NCI-H1048 (cell line): ENCODE data around the gene LTO1.

Experiments
- DNase-seq: peaks from one replicate; lab custom pipeline; 2025; lab: John Stamatoyannopoulos, UW

Gene LTO1, protein sequence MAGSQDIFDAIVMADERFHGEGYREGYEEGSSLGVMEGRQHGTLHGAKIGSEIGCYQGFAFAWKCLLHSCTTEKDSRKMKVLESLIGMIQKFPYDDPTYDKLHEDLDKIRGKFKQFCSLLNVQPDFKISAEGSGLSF

DNA sequence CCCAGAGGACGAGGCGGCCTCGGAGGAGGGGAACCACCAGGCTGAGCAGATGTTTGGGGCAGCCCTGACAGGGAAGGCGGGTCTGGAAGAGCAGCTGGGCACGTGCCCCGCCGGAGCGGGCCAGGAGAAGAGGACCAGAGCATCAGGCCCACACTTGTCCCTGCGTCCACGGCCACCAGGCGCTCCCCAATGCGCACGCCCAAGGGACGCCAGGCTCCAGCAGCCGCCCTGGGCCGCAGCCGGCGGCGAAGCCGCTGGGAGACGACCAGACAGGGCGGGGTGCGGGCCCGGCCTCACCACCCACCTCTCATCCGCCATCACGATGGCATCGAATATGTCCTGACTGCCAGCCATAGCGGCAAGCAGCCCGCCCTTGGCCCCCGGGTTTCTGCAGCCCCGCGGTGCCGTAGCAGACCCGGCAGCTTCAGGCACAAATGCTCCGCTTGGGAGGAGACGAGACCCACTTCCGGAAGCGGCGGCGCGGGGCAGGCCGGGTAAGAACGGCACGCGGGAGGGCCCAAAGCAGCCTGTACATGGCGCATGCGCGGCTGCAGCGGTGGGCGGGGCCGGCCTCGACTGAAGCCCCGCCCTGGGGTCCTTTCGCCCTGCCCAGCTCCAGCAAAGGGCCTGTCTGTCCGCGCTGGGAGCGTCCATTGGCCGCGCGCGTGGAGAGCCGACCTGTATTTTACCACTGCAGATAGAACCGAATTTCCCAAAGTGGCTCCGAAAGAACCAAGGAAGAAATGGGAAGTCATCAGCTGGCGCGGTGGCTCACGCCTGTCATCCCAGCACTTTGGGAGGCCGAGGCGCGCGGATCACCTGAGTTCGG is at the start of gene LTO1:
Gene LTO1 (minus strand): TSS at position 468 of the 829 bp plus-strand sequence. CDS start 114 bp downstream, at position 354.
- peak; percentile 79 for DNase-seq

DNA sequence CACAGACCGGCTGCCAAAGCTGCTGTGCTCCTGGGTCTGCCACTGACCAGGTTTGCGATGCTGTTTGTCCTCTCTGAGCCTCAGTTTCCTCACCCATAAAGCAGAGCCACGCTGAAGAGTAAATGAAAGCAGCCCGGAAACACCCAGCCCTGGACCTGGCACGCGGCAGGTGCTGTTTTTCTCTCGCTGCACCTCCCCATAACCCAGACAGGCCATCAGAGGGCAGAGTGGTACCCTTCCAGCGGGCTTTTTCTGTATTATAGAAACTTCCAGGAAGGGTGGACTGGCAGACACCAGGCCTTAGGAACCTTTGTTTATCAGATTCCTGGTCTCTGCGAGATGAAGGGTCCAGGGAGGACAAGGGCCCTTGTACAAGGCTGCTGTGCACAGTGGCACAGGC is 46.6 kb upstream of the LTO1 start:
- DNase-seq: no peak

DNA sequence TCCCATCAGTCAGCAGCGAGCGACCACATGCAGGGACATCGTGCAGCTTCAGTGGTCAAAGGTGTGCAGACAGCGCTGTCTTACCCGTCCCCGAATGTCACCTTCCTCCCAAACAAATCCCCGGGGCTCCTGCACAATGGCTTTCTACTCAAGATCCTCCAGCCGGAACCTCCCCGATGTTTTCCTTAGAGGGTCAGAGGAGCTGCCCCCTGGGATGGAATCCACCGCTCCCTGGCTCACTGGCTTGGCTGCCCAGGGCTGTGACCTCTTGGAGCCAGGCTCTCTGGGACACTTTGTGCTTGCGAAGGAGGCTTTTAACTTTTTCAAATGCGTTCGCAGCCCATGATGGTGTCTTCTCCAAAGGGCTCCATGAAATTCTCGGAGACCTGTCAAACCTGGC is 46.0 kb upstream of the LTO1 start:
- DNase-seq: no peak

DNA sequence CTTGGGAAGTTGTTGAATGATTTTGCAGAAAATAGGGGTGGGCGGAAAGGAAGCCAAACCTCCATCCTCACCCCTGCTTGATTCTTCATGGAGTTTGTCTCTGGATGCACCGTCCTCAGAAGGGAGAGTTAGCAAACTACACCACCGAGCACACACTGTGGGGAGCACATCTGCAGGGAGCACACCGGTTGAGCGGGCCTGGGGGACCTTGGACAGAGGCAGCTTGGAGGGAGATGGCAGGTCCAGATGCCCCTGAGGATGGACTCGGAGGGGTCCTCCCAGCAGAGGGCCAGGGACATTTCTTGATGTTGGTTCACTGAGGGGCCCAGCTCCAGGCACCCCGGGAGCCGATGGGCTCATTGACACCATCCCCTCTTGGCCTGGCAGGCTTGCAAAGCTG is 43.8 kb upstream of the LTO1 start:
- DNase-seq: no peak

DNA sequence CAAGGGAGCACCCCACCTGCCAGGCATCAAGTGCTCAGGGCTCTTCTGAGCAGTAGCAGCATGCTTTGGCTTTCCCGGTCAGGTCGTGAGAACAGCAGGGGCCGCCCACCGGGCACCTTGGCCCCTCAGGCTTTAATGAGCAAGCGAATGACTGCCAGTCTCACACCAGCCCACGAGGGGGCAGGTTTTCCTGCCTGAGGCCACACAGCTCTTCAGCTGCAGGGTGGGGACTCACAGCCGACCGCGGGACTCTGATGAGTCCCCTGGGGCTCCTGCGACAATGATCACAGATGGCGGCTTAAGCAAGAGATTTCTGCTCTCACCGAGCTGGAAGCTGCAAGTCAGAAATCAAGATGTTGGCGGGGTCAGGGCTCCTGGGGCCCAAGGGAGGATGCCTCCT is 43.0 kb upstream of the LTO1 start:
- no peak for DNase-seq

DNA sequence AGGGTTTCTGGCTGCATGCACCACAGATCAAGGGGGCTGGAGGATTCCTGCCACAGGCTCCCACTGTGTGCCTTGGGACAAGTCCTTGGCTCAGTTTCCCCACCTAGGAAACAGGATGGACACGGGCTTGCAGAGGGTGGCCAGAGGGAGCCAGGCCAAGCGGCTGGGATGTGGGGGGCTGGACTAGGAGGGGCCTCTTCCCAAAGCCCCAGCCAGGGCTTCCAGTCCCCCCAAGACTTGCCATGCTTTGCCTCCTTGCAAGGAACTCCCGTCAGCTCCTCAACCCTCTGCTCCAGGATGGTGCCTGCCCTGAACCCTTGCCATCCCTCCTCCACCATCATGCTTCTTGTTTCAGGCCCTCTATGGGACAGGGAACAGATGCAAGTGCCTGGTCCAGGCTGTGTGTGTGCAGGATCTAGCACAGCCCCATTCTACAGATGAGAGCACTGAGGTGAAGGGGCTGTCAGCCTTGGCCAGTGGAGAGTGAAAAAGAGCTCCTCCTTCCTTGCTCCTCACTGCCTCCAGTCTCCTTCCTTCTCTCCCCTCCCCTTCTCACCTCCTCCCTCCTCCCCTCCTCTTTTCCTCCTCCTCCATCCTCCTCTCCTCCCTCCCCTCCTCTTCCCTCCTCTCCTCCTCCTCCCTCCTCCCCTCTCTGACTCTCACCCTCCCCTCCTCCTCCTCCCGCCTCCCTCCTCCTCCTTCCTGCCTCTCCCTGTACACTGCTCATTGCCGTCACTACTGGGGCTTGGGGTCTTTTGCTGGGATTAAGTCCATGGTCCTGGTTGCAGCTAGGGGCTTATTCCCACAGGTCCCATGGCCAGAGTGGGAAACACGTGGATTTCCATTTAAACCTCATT is 42.0 kb upstream of the LTO1 start:
- no peak for DNase-seq

DNA sequence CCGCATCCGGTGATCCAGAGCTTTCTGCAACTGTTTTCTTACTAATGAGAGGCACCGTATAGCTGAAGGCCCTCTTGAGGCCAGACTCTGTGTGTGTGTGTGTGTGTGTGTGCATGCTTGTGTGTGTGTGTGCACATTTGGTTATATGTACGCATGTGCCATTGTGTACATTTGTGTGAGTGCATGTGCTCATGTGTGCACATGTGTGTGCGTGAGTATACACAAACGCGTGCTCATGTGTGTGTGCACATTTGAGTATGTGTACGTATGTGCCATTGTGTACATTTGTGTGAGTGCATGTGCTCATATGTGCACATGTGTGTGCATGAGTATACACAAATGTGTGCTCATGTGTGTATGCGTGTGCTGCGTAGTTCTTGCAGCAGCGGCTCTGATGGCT is 40.9 kb upstream of the LTO1 start:
- DNase-seq: no peak

DNA sequence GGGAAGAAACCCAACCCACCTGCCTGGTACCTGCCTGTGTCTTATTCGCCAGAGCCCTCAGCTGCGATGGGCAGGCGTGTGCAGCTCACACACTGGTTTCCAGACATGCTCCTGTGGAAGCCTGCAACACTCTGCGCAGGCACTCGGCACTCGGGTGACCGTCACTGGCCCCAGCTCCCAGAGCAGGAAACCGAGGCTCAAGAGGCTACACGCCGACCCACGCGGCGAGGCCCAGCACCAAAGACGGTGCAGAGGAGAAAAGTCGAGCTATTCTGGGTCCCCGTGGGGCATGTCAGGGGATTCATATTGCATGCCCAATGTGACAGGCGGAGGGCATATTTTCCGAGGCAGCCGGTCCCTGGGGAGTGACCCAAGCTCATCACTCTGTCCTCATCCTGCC is 40.3 kb upstream of the LTO1 start:
- no peak for DNase-seq

DNA sequence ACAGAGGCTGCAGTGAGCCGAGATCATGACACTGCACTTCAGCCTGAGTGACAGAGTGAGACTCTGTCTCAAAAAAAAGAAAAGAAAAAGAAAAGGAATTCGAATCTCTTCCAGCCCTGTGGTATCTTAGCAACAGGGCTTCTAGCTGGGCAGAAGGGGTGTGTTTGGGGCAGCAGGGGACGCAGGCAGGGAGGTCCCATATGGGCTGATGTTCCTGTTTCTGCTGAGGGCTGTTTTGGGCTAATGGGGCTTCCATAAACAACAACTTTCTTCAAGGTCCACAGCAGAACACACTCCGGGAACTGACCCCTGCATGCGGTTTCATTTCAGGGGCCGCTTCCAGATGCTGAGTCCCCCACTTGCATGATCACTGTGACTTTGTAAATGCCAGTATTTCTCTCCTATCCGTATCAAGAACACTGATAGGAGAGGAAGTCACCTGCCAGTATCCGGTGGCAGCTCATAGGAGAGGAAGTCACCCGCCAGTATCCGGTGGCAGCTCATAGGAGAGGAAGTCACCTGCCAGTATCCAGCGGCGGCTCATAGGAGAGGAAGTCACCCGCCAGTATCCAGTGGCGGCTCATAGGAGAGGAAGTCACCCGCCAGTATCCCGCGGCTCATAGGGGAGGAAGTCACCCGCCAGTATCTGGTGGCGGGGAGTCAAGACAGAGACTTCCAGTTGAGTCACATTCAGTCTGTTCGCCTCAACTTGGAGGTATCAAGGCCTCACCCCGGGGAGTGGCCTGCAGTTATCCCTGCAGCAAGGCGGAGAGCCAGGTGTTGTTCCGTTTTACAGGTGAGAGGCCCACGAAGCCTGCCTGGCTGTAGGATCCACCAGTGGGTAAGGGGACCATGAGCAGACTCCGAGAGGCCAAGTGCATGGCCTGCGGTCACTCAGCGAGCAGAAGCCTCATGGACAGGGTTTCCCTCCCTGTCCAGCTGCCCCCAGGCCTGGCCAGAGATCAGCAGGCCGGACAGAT is 37.0 kb upstream of the LTO1 start:
- DNase-seq: no peak

DNA sequence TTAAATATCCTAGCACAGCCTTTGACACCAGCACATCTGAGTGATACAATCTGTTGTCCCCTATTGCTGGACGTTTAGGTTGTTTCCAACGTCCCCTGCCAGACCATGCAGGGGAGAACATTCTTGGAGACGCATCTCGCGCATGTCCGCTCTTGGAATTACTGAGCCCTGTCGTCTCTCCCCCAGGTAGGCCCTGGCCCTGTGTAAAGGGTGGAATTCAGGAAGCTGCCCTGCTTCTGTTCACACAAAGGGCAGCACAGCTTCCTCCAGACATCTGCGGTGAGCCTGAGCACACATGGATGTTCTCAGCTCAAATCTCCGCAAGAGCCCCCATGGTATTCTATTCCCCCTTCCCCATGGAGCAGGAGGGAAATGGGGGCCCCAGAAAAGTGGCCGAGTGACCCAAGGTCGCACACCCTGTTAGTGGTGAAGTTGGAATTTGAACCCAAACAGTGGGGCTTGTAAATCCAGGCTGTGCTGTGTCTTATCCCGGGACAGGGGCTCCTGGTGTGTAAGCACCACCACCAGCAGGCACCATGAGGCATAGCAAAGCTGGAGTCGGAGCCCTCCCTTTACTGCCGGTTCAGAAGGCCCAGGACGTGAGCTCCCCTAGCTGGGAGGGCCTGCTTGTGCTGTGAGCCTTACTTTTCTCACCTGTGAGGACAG is 33.7 kb upstream of the LTO1 start:
- DNase-seq: no peak

DNA sequence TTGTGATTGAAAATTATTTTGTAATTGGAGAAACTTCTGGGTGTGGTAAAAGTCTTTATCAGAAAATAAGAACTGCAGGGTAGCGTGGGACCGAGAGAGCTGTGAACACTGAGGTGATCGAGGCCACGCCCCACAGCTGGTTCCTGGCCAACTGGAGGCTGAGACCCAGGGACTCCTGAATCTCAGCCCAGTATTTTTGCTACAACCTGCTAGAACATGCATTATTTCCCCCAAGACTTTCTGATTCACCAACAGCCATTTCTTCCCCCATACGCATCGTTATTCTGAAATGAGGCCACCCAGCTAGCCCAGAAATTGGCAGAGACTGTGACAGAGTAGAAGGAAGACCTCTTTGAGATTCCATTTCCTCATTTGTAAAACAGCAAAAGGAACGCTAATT is 32.0 kb upstream of the LTO1 start:
- DNase-seq: no peak

DNA sequence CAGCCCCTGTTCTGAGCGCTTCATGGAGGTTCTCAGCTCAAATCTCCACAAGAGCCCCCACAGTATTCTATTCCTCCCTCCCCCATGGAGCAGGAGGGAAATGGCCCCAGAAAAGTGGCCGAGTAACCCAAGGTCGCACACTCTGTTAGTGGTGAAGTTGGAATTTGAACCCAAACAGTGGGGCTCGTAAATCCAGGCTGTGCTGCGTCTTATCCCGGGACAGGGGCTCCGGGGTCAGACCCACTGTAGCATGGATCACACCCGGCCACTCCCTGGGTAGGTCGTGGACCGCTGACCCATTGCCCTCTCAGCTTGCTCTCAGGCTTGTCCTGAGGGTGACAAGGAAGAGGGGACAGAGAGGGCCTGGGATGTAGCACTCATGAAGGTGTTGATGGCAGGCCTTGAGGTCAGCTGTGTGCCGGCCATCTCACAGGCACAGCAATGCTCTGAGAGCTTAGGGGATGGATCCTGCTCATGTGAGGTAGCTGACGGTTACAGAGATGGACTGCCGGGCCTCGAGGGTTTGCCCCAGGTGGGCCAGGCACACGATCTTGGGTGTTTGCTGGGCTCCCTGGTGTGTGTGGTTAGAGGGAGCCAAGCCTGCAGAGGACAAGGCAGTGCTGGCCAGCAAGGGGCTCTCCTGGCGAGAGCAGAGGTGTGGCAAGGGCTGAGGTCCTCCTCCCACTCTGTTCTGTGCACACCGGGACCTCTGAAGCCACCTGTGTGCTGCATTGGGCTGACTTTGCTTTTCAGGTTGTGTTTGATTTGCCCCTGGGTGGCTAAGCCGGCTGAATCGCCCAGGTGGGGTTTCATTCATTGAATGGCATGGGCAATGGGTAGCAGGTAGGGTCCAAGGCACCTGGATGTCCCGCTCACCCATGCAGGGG is 31.0 kb upstream of the LTO1 start:
- no peak for DNase-seq

DNA sequence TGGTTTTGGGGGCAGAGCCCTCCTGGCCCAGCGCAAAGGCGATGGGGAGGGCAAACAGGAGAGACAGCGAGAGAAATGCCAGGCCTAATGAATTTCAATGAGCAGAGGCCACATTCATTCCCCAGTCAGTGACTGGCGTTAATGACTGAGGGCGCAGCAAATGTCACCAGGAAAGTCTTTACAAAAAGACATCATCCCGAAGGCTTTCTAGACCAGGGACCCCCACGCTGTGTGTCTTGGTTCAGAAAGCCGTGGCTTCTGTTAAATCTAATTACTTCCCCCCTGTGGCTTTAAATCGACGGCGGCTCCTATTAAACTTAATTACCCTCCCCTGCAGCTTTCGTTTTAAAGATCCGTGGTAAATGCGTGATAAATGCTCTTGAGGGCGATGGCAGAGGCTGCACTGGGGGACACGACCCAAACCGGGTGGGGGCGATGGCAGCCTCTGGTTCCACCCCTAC is 30.2 kb upstream of the LTO1 start:
- no peak for DNase-seq

DNA sequence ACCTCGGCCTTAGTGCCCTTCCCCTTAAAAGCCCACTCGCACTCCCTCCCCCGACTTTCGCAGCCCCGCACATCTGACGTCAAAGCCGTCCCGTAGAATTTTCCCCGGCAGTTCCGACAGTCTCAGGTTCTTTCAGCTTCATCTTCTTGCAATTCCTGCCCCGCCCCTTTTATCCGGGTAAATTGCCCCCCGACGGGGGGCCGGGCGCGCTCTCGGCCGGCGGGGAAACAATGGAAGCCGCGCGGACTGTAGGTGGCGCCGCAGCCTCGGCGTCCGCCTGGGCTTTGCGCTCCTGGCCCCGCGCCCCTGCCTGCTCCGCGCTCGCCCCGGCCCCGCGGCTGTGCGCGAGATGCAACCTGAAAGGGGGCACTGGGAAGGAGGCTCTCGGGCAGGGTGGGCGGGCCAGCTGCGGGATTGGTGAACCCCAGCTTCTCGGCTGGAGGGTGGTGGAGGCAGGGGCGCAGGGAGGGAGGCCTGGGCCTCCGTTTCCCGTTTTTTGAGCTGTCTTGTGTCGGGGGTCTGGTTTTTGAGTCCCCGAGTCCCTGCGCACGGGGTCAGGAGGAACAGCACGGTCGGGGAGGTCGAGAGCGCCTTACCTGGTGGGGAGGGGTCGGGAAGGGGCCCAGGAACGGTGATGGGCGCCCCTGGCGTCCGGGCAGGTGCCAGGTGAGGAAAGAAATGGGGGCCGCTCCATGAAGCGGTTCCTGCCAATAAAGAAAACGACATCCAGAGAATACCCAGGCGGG is 29.5 kb upstream of the LTO1 start:
- no peak for DNase-seq

DNA sequence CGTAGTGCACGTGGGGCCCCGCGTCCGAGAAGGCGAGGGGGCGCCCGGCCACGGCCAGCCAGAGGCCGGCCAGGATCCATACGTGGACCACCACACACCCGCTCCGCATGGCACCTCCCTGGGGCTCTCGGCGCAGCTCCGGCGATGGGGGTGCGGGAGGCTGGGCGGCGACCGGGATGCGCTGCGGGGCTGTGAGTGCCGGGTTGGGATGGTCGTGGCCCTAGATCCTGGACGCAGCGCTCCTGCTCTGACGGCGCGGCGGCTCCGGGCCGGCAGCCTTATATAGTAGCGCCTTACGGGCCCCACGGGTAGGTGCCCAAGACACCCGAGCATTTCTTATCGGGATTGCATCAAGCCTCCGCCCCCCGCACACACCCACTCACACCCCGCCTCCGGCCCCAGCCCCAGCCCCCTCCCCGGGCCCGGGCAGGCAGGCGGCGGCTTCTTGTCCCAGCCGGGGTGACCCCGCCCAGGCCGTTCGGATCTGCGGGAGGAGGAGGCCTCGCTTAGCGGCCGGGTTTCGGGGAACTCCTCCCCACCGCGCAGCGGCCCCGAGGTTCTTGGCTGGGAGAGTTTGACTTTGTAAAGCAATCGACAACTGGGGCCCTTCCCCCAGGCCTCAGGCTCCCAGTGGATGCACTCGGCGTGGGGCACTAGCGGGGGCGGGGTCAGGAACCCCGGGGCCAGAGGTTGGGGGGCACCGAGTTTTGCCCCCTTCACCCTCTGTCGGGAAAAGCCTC is 28.8 kb upstream of the LTO1 start, which contains the start of gene FGF19:
Gene FGF19 (minus strand): TSS at position 255 of the 740 bp plus-strand sequence. CDS start 146 bp downstream, at position 109.
- DNase-seq: no peak

DNA sequence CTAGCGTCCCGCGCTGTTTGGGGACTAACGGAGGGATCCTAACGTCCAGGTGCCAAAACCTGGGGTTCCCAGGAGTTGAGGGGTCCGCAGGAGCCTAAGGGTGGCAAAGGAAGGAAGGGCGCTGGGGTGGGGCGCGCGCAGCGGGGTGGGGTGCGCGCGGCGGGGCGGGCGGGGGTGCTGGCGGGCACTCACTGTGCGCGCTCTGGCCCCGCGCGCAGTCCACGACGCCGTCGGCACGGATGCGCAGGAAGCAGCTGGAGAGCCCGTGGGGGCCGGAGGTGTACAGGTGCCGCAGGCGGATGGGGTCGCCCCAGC is 28.3 kb upstream of the LTO1 start:
- no peak for DNase-seq

DNA sequence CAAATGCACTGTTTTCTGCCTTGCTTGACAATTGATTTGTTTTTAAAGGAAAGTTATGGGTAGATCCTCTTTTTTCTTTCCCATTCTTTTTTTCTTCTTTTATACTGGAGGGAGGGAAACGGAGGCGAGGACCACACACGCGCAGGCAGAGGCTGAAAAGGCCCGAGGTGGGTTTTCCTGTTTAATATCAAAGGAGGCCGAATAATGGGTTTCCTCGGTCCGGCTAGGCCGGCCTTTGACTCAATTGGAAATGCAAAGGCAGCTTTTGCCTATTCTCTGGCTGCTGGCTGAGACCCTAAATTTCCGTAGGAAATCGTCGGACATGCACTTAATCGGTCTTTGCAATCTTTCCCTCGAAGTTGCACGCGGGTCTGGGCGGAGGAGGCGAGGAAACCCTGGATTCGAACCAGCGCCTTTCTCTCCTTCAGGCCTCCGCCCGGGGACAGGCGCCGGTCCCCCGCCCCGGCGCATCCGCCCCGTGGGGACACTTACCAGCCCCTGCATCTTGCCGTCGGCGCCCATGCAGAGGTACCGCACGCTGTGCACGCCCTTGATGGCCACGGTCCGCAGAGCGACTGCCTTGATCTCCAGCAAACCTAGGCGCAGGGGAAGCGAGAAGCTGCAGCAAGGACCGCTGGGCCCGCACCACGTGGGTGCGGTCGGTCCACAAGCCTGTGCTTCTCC is 27.8 kb upstream of the LTO1 start:
- no peak for DNase-seq

DNA sequence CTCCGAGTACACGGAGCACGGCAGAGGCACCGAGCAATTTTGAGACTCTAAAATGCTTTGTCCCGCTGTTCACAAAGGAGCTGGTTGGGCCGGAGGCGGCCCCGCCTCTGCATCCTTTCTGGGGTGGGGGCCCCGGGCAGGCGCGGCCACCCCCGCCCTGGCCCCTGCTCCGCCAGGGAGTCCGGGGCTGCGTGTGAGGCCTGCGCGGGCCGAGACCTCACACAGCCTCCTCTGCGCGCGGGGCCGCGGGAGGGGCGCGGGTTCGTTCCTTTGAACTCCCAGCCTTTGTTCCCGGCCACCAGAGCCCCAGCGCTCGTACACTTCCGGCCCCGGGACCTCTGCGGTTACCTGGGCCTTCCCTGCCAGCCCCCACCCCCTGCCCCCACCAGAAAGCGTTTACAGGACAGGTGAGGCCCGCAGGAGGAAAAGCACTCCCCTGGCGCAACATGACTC is 27.1 kb upstream of the LTO1 start:
- DNase-seq: no peak
